ENCODE results near the gene SEPTIN14.
"Not testable (repeated sequence)": the region's sequence is repeated elsewhere in the genome, so short reads cannot be mapped to it uniquely, and the experiment has no call there.

SEPTIN14 gene

GRCh38 chr7:55792048-55792447, 70.5 kb downstream of the SEPTIN14 start:
- no peaks in the 10 kb centered on the region for H3K36me3 ChIP-seq (ENCODE audit: insufficient read depth)
- H3K4me1 ChIP-seq (ENCODE audit: low read depth, poor library complexity, severe bottlenecking): no peaks in the 10 kb centered on the region
- H3K9ac ChIP-seq: no peak overlapping the region
- no peaks in the 10 kb centered on the region for H3K27me3 ChIP-seq (ENCODE audit: insufficient read depth, low read depth)
- no peaks in the 10 kb centered on the region for H4K20me1 ChIP-seq (ENCODE audit: insufficient read depth)
- H3K4me3 ChIP-seq (IDR thresholded peaks at IDR 0.05; ENCODE audit: insufficient read depth, low read depth, low read length): no peak overlapping the region
- H3K4me2 ChIP-seq: no peak overlapping the region
- H3K27ac ChIP-seq: no peak overlapping the region
- TF ChIP-seq CTCF (conservative IDR thresholded peaks at IDR 0.05; ENCODE audit: low read depth, low read length): no peak
- H3K79me2 ChIP-seq (ENCODE audit: insufficient read depth, low read depth): no peaks in the 10 kb centered on the region
- no peak overlapping the region for H2AFZ ChIP-seq (ENCODE audit: low read depth)

- H3K79me2 ChIP-seq (ENCODE audit: insufficient read depth, low read depth): no peaks in the 10 kb centered on the region
- no peak overlapping the region for H2AFZ ChIP-seq (ENCODE audit: low read depth)
- no peaks in the 10 kb centered on the region for H3K36me3 ChIP-seq (ENCODE audit: insufficient read depth)
- H3K27me3 ChIP-seq (ENCODE audit: insufficient read depth, low read depth): no peaks in the 10 kb centered on the region
- H3K9ac ChIP-seq: no peak overlapping the region
- TF ChIP-seq CTCF (conservative IDR thresholded peaks at IDR 0.05; ENCODE audit: low read depth, low read length): no peak
- H3K4me3 ChIP-seq (IDR thresholded peaks at IDR 0.05; ENCODE audit: insufficient read depth, low read depth, low read length): no peak overlapping the region
- H3K27ac ChIP-seq: no peak overlapping the region
- H3K4me2 ChIP-seq: no peak overlapping the region
- H4K20me1 ChIP-seq (ENCODE audit: insufficient read depth): no peaks in the 10 kb centered on the region
- no peaks in the 10 kb centered on the region for H3K4me1 ChIP-seq (ENCODE audit: low read depth, poor library complexity, severe bottlenecking)
Measured at GRCh38 chr7:55787796-55788195, 74.8 kb downstream of the SEPTIN14 start.

DNA sequence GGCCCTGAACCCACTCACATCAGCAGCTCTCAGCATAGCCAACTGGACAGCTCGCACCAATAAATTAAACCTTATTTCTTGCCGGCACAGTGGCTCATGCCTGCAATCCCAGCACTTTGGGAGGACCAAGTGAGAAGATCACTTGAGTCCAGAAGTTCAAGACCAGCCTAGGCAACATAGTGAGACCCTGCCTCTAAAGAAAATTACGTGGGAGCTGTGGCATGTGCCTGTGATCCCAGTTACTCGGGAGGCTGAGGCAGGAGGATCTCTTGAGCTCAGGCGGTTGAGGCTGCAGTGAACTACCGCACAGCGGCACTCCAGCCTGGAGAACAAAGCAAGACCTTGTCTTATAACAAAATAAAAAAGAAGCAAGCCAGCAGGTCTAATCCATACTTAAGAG, 75.7 kb downstream of the SEPTIN14 start:
- no peak overlapping the region for H3K9ac ChIP-seq
- H3K4me3 ChIP-seq (IDR thresholded peaks at IDR 0.05; ENCODE audit: insufficient read depth, low read depth, low read length): no peak overlapping the region
- H3K36me3 ChIP-seq (ENCODE audit: insufficient read depth): no peaks in the 10 kb centered on the region
- H4K20me1 ChIP-seq (ENCODE audit: insufficient read depth): no peaks in the 10 kb centered on the region
- no peaks in the 10 kb centered on the region for H3K27me3 ChIP-seq (ENCODE audit: insufficient read depth, low read depth)
- no peaks in the 10 kb centered on the region for H3K79me2 ChIP-seq (ENCODE audit: insufficient read depth, low read depth)
- no peak for TF ChIP-seq CTCF (conservative IDR thresholded peaks at IDR 0.05; ENCODE audit: low read depth, low read length)
- no peaks in the 10 kb centered on the region for H3K4me1 ChIP-seq (ENCODE audit: low read depth, poor library complexity, severe bottlenecking)
- H3K4me2 ChIP-seq: no peak overlapping the region
- no peak overlapping the region for H2AFZ ChIP-seq (ENCODE audit: low read depth)
- no peak overlapping the region for H3K27ac ChIP-seq

DNA sequence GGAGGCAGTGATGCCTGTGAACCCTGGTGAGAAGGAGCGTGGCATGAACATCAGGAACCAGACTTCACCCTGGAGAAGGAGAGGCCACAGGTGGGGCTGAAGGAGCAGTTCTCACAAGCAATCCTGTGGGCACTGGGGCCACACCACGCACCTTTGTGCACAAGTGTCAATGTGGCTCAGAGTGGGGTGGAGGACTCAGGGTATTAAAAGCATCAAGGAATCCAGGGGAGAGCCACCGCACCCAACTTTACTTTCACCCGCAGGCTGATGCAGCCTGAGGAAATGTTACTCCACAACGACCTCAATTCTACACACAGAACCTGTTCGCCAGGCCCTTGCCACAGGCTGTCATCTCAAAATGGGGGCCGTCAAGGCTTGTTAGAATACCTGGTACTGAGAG, 77.1 kb downstream of the SEPTIN14 start:
- not testable (repeated sequence) for H3K4me3 ChIP-seq (IDR thresholded peaks at IDR 0.05; ENCODE audit: insufficient read depth, low read depth, low read length); H3K9ac ChIP-seq; H3K79me2 ChIP-seq (ENCODE audit: insufficient read depth, low read depth); H3K36me3 ChIP-seq (ENCODE audit: insufficient read depth); H3K27ac ChIP-seq; H3K4me1 ChIP-seq (ENCODE audit: low read depth, poor library complexity, severe bottlenecking); H3K4me2 ChIP-seq; H4K20me1 ChIP-seq (ENCODE audit: insufficient read depth); H3K27me3 ChIP-seq (ENCODE audit: insufficient read depth, low read depth); H2AFZ ChIP-seq (ENCODE audit: low read depth)

- Histone ChIP-seq H3K4me1 (ENCODE audit: low read depth, poor library complexity, severe bottlenecking) (no peaks in the 10 kb centered on the region), H3K9ac (no peak overlapping the region), H3K4me3 (IDR thresholded peaks at IDR 0.05; ENCODE audit: insufficient read depth, low read depth, low read length) (no peak overlapping the region), H2AFZ (ENCODE audit: low read depth) (no peak overlapping the region), H3K36me3 (ENCODE audit: insufficient read depth) (no peaks in the 10 kb centered on the region), H4K20me1 (ENCODE audit: insufficient read depth) (no peaks in the 10 kb centered on the region), H3K4me2 (no peak overlapping the region), H3K27ac (no peak overlapping the region), H3K79me2 (ENCODE audit: insufficient read depth, low read depth) (no peaks in the 10 kb centered on the region), H3K27me3 (ENCODE audit: insufficient read depth, low read depth) (no peaks in the 10 kb centered on the region)
- TF ChIP-seq CTCF (conservative IDR thresholded peaks at IDR 0.05; ENCODE audit: low read depth, low read length): no peak
Measured at GRCh38 chr7:55784151-55784550, 78.4 kb downstream of the SEPTIN14 start.
